ENCODE data around the gene GALR1. TPM values are rescaled to one million over a fixed set of nuclear protein-coding genes. Genes with fewer than 3 reads are reported as not detected.

The GALR1 gene
- total RNA-seq, 1 donor from 2014 or later, result not detected

DNA sequence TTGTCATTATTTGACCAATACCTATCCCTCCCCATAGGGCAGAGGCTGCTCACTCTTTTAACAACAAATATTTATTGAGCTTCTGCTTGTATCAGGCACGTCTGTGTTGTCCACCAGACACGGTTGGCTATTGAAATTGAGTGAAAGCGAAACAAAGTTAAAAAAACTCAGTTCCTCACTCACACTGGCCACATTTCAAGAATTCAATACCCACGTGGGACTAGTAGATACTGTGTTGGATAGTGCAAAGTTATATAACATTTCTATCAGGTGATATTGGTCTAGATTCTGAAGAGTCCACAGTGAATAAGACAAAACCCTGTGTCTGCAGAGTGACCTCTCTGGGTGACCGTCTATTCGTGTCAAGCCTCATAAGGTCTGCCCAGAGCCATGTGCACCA, 43.9 kb upstream of the GALR1 start:
- Histone ChIP-seq H3K27me3 (ENCODE audit: low read depth) (no peaks in the 10 kb centered on the region), H3K4me3 (no peak overlapping the region), H3K27ac (peak overlapping the region; percentile 31), H3K36me3 (no peaks in the 10 kb centered on the region), H3K9me3 (no peaks in the 10 kb centered on the region), H3K4me1 (peaks cover 42% of the 10 kb centered on the region)
- no peak for DNase-seq
- TF ChIP-seq, protein P1, sequence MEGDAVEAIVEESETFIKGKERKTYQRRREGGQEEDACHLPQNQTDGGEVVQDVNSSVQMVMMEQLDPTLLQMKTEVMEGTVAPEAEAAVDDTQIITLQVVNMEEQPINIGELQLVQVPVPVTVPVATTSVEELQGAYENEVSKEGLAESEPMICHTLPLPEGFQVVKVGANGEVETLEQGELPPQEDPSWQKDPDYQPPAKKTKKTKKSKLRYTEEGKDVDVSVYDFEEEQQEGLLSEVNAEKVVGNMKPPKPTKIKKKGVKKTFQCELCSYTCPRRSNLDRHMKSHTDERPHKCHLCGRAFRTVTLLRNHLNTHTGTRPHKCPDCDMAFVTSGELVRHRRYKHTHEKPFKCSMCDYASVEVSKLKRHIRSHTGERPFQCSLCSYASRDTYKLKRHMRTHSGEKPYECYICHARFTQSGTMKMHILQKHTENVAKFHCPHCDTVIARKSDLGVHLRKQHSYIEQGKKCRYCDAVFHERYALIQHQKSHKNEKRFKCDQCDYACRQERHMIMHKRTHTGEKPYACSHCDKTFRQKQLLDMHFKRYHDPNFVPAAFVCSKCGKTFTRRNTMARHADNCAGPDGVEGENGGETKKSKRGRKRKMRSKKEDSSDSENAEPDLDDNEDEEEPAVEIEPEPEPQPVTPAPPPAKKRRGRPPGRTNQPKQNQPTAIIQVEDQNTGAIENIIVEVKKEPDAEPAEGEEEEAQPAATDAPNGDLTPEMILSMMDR (IDR thresholded peaks at IDR 0.05), result no peak
- ATAC-seq, result no peak
- intact Hi-C loops (cut with DNase I), result no loop called here

DNA sequence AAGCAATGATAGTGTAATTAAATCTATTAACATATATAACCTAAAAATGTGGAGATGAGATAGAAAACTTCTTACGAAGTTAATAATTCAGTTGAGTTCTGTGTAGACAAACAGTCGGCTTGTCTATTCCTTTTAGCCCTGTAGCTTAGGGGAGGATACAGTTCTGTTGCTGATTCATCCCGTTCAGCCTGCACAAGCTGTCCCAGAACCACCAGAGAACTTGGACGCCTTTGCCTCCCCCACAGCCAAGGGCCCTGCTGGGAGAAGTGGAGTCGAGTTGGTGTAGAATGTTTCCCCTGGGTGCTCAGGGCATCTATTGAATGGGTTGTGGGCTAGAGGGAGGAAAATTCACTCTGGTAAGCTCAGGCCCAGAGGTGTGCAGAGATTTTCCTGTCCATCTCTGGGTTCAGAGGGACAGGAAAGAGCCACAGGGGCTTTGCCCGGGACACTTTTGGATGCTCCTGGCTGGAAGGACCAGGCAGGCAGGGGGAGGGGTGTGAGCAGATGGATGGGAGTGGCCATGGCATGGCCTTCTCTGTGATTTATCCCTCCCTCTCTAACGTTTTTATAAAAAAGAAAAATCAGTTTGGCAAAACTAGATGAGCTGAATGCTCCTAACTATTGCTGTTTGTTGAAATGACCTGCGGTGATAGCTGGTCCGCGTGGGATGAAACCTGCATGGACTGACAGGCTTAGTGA, 42.8 kb upstream of the GALR1 start:
- no peaks in the 10 kb centered on the region for H3K27me3 ChIP-seq (ENCODE audit: low read depth)
- intact Hi-C loops (cut with DNase I), result no loop called here
- no peak overlapping the region for H3K4me3 ChIP-seq
- ATAC-seq (peak; percentile 34 to 46), DNase-seq (no peak)
- no peaks in the 10 kb centered on the region for H3K9me3 ChIP-seq
- H3K4me1 ChIP-seq, result peaks cover 52% of the 10 kb centered on the region
- TF ChIP-seq, protein P1 (IDR thresholded peaks at IDR 0.05), result no peak
- peak overlapping the region; percentile 44 for H3K27ac ChIP-seq
- H3K36me3 ChIP-seq, result no peaks in the 10 kb centered on the region

DNA sequence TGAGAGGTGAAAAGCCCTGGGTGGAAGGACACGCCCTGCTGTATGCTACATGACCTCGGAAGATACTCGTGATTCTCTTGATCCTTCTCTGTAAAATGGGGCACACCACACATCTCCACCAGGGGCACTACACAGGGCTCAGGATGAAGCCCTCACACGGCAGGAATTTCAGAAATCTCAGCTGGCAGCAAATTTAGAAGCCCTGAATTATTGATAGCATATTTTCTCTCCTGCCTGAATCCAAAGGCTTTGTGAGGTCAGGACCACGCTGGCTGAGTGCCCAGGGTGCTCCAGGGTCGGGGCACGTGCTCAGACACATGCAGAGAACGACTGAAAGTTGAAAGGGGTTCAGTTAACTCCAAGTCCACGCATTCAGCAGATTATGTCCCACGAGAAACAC, 42.1 kb upstream of the GALR1 start:
- DNase-seq, result peak; percentile 78

DNA sequence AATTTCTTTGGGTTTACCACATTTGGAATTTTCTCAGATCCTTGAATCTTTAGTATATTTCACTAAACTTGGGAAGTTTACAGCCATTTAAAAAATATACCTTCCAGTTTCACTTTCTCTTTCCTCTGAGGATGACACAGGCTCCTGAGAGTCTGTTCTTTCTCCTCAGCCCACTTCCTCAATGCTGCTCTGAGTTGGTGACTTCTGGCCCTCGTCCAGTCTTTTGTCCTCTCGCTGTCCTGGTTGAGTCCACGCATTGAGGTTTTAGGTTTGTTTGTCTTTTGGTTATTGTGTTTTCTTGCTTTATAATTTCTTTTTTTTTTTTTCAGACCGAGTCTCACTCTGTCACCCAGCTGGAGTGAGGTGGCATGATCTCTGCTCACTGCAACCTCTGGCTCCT, 40.7 kb upstream of the GALR1 start:
- Histone ChIP-seq H3K4me3 (peak overlapping the region; percentile 24), H3K4me1 (peaks cover 57% of the 10 kb centered on the region)
- ATAC-seq, result peak; percentile 73 to 75

More for the DNA sequence above, 42.1 kb upstream of the GALR1 start:
- Histone ChIP-seq H3K9me3 (no peaks in the 10 kb centered on the region), H3K4me3 (no peak overlapping the region), H3K27me3 (ENCODE audit: low read depth) (no peaks in the 10 kb centered on the region), H3K4me1 (peaks cover 57% of the 10 kb centered on the region), H3K36me3 (no peaks in the 10 kb centered on the region), H3K27ac (peak overlapping the region; percentile 44)
- intact Hi-C loops (cut with DNase I), result no loop called here
- ATAC-seq, result peak; percentile 78 to 85
- TF ChIP-seq, protein P1 (IDR thresholded peaks at IDR 0.05), result peak; percentile 72

DNA sequence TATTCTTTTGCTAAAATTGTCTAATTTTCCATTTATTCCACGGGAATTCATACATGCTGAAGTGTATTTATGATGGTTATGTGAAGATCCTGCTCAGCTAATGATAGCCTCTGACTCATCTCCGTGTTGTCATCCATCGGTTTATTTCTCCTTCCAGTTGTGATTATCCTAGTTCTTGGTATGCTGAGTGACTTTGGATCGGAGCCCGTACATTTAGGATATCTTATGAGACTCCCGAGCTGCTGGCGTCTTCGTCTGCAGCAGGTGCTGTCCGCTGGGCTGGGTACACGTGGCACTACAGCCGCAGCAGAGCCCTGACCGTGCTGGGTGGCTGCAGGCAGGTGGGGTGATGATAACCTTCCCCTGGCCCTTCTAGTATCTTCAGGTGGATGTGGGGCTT, 40.1 kb upstream of the GALR1 start:
- H3K27ac ChIP-seq, result peak overlapping the region; percentile 53
- TF ChIP-seq, protein P1 (IDR thresholded peaks at IDR 0.05), result no peak
- no peaks in the 10 kb centered on the region for H3K36me3 ChIP-seq
- H3K4me3 ChIP-seq, result no peak overlapping the region
- intact Hi-C loops (cut with DNase I), result no loop called here
- DNase-seq (no peak), ATAC-seq (peak in 1 of 2 donors; percentile 3)
- no peaks in the 10 kb centered on the region for H3K9me3 ChIP-seq
- H3K27me3 ChIP-seq (ENCODE audit: low read depth), result no peaks in the 10 kb centered on the region
- H3K4me1 ChIP-seq, result peaks cover 57% of the 10 kb centered on the region

More for the DNA sequence above, 40.7 kb upstream of the GALR1 start:
- peak overlapping the region; percentile 53 for H3K27ac ChIP-seq
- no peaks in the 10 kb centered on the region for H3K27me3 ChIP-seq (ENCODE audit: low read depth)
- no peak for DNase-seq
- no peaks in the 10 kb centered on the region for H3K9me3 ChIP-seq
- H3K36me3 ChIP-seq, result no peaks in the 10 kb centered on the region
- TF ChIP-seq, protein P1 (IDR thresholded peaks at IDR 0.05), result no peak
- intact Hi-C loops (cut with DNase I), result no loop called here
